ENCODE data around the gene PDCD4.

The PDCD4 gene

GRCh38 chr10:110842326-110842904, 29.3 kb upstream of the PDCD4 start:
- H3K9me3 ChIP-seq (ENCODE audit: control insufficient read depth, insufficient read depth, low read length), result no peaks in the 10 kb centered on the region
- no peaks in the 10 kb centered on the region for H3K36me3 ChIP-seq (ENCODE audit: control insufficient read depth, insufficient read depth, low read length)
- DNase-seq (ENCODE audit: low read depth, low spot score), result no peak
- no CpG with 5 or more reads among the region's 7 CpGs for WGBS (ENCODE audit: insufficient coverage, insufficient read length)
- H3K27me3 ChIP-seq (ENCODE audit: control insufficient read depth, insufficient read depth, low read length), result no peaks in the 10 kb centered on the region
- H3K4me3 ChIP-seq (ENCODE audit: low read length), result no peak overlapping the region
- 0 out of 2 replicates have a peak, but pooled peaks cover 1% of the 10 kb centered on the region for H3K4me1 ChIP-seq (ENCODE audit: control insufficient read depth, insufficient read depth, low read length)
- no peak overlapping the region for H3K27ac ChIP-seq (ENCODE audit: low read length)

- no peak for DNase-seq (ENCODE audit: low read depth, low spot score)
- H3K27ac ChIP-seq (ENCODE audit: low read length), result no peak overlapping the region
- H3K27me3 ChIP-seq (ENCODE audit: control insufficient read depth, insufficient read depth, low read length), result no peaks in the 10 kb centered on the region
- H3K4me1 ChIP-seq (ENCODE audit: control insufficient read depth, insufficient read depth, low read length), result 0 out of 2 replicates have a peak, but pooled peaks cover 1% of the 10 kb centered on the region
- no CpG with 5 or more reads among the region's 2 CpGs for WGBS (ENCODE audit: insufficient coverage, insufficient read length)
- no peaks in the 10 kb centered on the region for H3K36me3 ChIP-seq (ENCODE audit: control insufficient read depth, insufficient read depth, low read length)
- H3K4me3 ChIP-seq (ENCODE audit: low read length), result no peak overlapping the region
- no peaks in the 10 kb centered on the region for H3K9me3 ChIP-seq (ENCODE audit: control insufficient read depth, insufficient read depth, low read length)
These were observed 28.7 kb upstream of the PDCD4 start for GRCh38 chr10:110843031-110843430.

GRCh38 chr10:110843796-110844616, 27.7 kb upstream of the PDCD4 start:
- H3K4me3 ChIP-seq (ENCODE audit: low read length), result no peak overlapping the region
- H3K27ac ChIP-seq (ENCODE audit: low read length), result no peak overlapping the region

GRCh38 chr10:110844617-110844881, 27.2 kb upstream of the PDCD4 start:
- no peaks in the 10 kb centered on the region for H3K27me3 ChIP-seq (ENCODE audit: control insufficient read depth, insufficient read depth, low read length)
- H3K9me3 ChIP-seq (ENCODE audit: control insufficient read depth, insufficient read depth, low read length), result no peaks in the 10 kb centered on the region
- DNase-seq (ENCODE audit: low read depth, low spot score), result no peak
- no peak overlapping the region for H3K27ac ChIP-seq (ENCODE audit: low read length)
- H3K4me1 ChIP-seq (ENCODE audit: control insufficient read depth, insufficient read depth, low read length), result 0 out of 2 replicates have a peak, but pooled peaks cover 1% of the 10 kb centered on the region
- H3K36me3 ChIP-seq (ENCODE audit: control insufficient read depth, insufficient read depth, low read length), result no peaks in the 10 kb centered on the region
- H3K4me3 ChIP-seq (ENCODE audit: low read length), result no peak overlapping the region
- no CpG with 5 or more reads among the region's 4 CpGs for WGBS (ENCODE audit: insufficient coverage, insufficient read length)

More at GRCh38 chr10:110843796-110844616, 27.7 kb upstream of the PDCD4 start:
- DNase-seq (ENCODE audit: low read depth, low spot score), result no peak
- no peaks in the 10 kb centered on the region for H3K36me3 ChIP-seq (ENCODE audit: control insufficient read depth, insufficient read depth, low read length)
- no CpG with 5 or more reads among the region's 8 CpGs for WGBS (ENCODE audit: insufficient coverage, insufficient read length)
- H3K9me3 ChIP-seq (ENCODE audit: control insufficient read depth, insufficient read depth, low read length), result no peaks in the 10 kb centered on the region
- H3K4me1 ChIP-seq (ENCODE audit: control insufficient read depth, insufficient read depth, low read length), result 0 out of 2 replicates have a peak, but pooled peaks cover 1% of the 10 kb centered on the region
- H3K27me3 ChIP-seq (ENCODE audit: control insufficient read depth, insufficient read depth, low read length), result no peaks in the 10 kb centered on the region

- Histone ChIP-seq H3K27me3 (ENCODE audit: control insufficient read depth, insufficient read depth, low read length) (no peaks in the 10 kb centered on the region), H3K9me3 (ENCODE audit: control insufficient read depth, insufficient read depth, low read length) (no peaks in the 10 kb centered on the region), H3K27ac (ENCODE audit: low read length) (no peak overlapping the region), H3K4me1 (ENCODE audit: control insufficient read depth, insufficient read depth, low read length) (0 out of 2 replicates have a peak, but pooled peaks cover 1% of the 10 kb centered on the region), H3K4me3 (ENCODE audit: low read length) (no peak overlapping the region), H3K36me3 (ENCODE audit: control insufficient read depth, insufficient read depth, low read length) (no peaks in the 10 kb centered on the region)
- WGBS (ENCODE audit: insufficient coverage, insufficient read length), result no CpG with 5 or more reads among the region's 2 CpGs
- no peak for DNase-seq (ENCODE audit: low read depth, low spot score)
These were observed 26.5 kb upstream of the PDCD4 start for GRCh38 chr10:110845192-110845755.

- Histone ChIP-seq H3K4me1 (ENCODE audit: control insufficient read depth, insufficient read depth, low read length) (no peaks in the 10 kb centered on the region), H3K36me3 (ENCODE audit: control insufficient read depth, insufficient read depth, low read length) (no peaks in the 10 kb centered on the region), H3K9me3 (ENCODE audit: control insufficient read depth, insufficient read depth, low read length) (no peaks in the 10 kb centered on the region), H3K4me3 (ENCODE audit: low read length) (no peak overlapping the region), H3K27me3 (ENCODE audit: control insufficient read depth, insufficient read depth, low read length) (no peaks in the 10 kb centered on the region), H3K27ac (ENCODE audit: low read length) (no peak overlapping the region)
- no CpG with 5 or more reads among the region's 3 CpGs for WGBS (ENCODE audit: insufficient coverage, insufficient read length)
- no peak for DNase-seq (ENCODE audit: low read depth, low spot score)
These were observed 25.7 kb upstream of the PDCD4 start for GRCh38 chr10:110845756-110846620.

GRCh38 chr10:110847374-110847773, 24.4 kb upstream of the PDCD4 start:
- no peak for DNase-seq (ENCODE audit: low read depth, low spot score)
- no CpG with 5 or more reads among the region's 6 CpGs for WGBS (ENCODE audit: insufficient coverage, insufficient read length)
- no peaks in the 10 kb centered on the region for H3K9me3 ChIP-seq (ENCODE audit: control insufficient read depth, insufficient read depth, low read length)
- no peaks in the 10 kb centered on the region for H3K36me3 ChIP-seq (ENCODE audit: control insufficient read depth, insufficient read depth, low read length)
- H3K27ac ChIP-seq (ENCODE audit: low read length), result no peak overlapping the region
- H3K27me3 ChIP-seq (ENCODE audit: control insufficient read depth, insufficient read depth, low read length), result no peaks in the 10 kb centered on the region
- H3K4me3 ChIP-seq (ENCODE audit: low read length), result no peak overlapping the region
- no peaks in the 10 kb centered on the region for H3K4me1 ChIP-seq (ENCODE audit: control insufficient read depth, insufficient read depth, low read length)

- no peaks in the 10 kb centered on the region for H3K9me3 ChIP-seq (ENCODE audit: control insufficient read depth, insufficient read depth, low read length)
- no peak overlapping the region for H3K27ac ChIP-seq (ENCODE audit: low read length)
- no peaks in the 10 kb centered on the region for H3K27me3 ChIP-seq (ENCODE audit: control insufficient read depth, insufficient read depth, low read length)
- no peaks in the 10 kb centered on the region for H3K4me1 ChIP-seq (ENCODE audit: control insufficient read depth, insufficient read depth, low read length)
- DNase-seq (ENCODE audit: low read depth, low spot score), result no peak
- H3K36me3 ChIP-seq (ENCODE audit: control insufficient read depth, insufficient read depth, low read length), result no peaks in the 10 kb centered on the region
- WGBS (ENCODE audit: insufficient coverage, insufficient read length), result no CpG with 5 or more reads among the region's 2 CpGs
- H3K4me3 ChIP-seq (ENCODE audit: low read length), result no peak overlapping the region
These were observed 23.6 kb upstream of the PDCD4 start for GRCh38 chr10:110848106-110848505.

GRCh38 chr10:110850099-110850498, 21.6 kb upstream of the PDCD4 start:
- Histone ChIP-seq H3K4me1 (ENCODE audit: control insufficient read depth, insufficient read depth, low read length) (no peaks in the 10 kb centered on the region), H3K27ac (ENCODE audit: low read length) (no peak overlapping the region), H3K9me3 (ENCODE audit: control insufficient read depth, insufficient read depth, low read length) (no peaks in the 10 kb centered on the region), H3K27me3 (ENCODE audit: control insufficient read depth, insufficient read depth, low read length) (no peaks in the 10 kb centered on the region; the same call in 1 of the 2 replicates), H3K36me3 (ENCODE audit: control insufficient read depth, insufficient read depth, low read length) (no peaks in the 10 kb centered on the region), H3K4me3 (ENCODE audit: low read length) (no peak overlapping the region)
- no CpG with 5 or more reads among the region's 3 CpGs for WGBS (ENCODE audit: insufficient coverage, insufficient read length)
- no peak for DNase-seq (ENCODE audit: low read depth, low spot score)

GRCh38 chr10:110851020-110851612, 20.6 kb upstream of the PDCD4 start:
- no peak overlapping the region for H3K27ac ChIP-seq (ENCODE audit: low read length)
- H3K27me3 ChIP-seq (ENCODE audit: control insufficient read depth, insufficient read depth, low read length), result no peaks in the 10 kb centered on the region; the same call in 1 of the 2 replicates
- no peak overlapping the region for H3K4me3 ChIP-seq (ENCODE audit: low read length)
- H3K4me1 ChIP-seq (ENCODE audit: control insufficient read depth, insufficient read depth, low read length), result no peaks in the 10 kb centered on the region
- WGBS (ENCODE audit: insufficient coverage, insufficient read length), result no CpG with 5 or more reads among the region's 8 CpGs
- H3K9me3 ChIP-seq (ENCODE audit: control insufficient read depth, insufficient read depth, low read length), result no peaks in the 10 kb centered on the region
- DNase-seq (ENCODE audit: low read depth, low spot score), result no peak
- H3K36me3 ChIP-seq (ENCODE audit: control insufficient read depth, insufficient read depth, low read length), result no peaks in the 10 kb centered on the region
